Measurements from ENCODE around the gene TFPT.

Gene TFPT

GRCh38 chr19:54154603-54155345 lies 39.3 kb upstream of the TFPT start:
- H3K4me3 ChIP-seq (ENCODE audit: control insufficient read depth, low read depth, low read length) = no peak overlapping the region
- peak; percentile 83 for DNase-seq (ENCODE audit: low read depth)
- TF ChIP-seq CTCF (conservative IDR thresholded peaks at IDR 0.05; ENCODE audit: control insufficient read depth, insufficient read depth, low read depth, low read length) = no peak

- DNase-seq (ENCODE audit: low read depth) = peak; percentile 33
- H3K4me3 ChIP-seq (ENCODE audit: control insufficient read depth, low read depth, low read length) = no peak overlapping the region
- TF ChIP-seq CTCF (conservative IDR thresholded peaks at IDR 0.05; ENCODE audit: control insufficient read depth, insufficient read depth, low read depth, low read length) = no peak
Observed at GRCh38 chr19:54153731-54154326, 38.4 kb upstream of the TFPT start.

- no peak overlapping the region for H3K4me3 ChIP-seq (ENCODE audit: control insufficient read depth, low read depth, low read length)
- no peak for TF ChIP-seq CTCF (conservative IDR thresholded peaks at IDR 0.05; ENCODE audit: control insufficient read depth, insufficient read depth, low read depth, low read length)
- peak; percentile 67 for DNase-seq (ENCODE audit: low read depth)
Observed at GRCh38 chr19:54152878-54153524, 37.5 kb upstream of the TFPT start.

GRCh38 chr19:54152267-54152666 lies 36.8 kb upstream of the TFPT start:
- no peak overlapping the region for H3K4me3 ChIP-seq (ENCODE audit: control insufficient read depth, low read depth, low read length)
- DNase-seq (ENCODE audit: low read depth) = no peak
- TF ChIP-seq CTCF (conservative IDR thresholded peaks at IDR 0.05; ENCODE audit: control insufficient read depth, insufficient read depth, low read depth, low read length) = no peak

GRCh38 chr19:54151362-54152035 lies 36.0 kb upstream of the TFPT start:
- no peak for DNase-seq (ENCODE audit: low read depth)
- no peak overlapping the region for H3K4me3 ChIP-seq (ENCODE audit: control insufficient read depth, low read depth, low read length)
- no peak for TF ChIP-seq CTCF (conservative IDR thresholded peaks at IDR 0.05; ENCODE audit: control insufficient read depth, insufficient read depth, low read depth, low read length)

GRCh38 chr19:54149021-54149812 lies 33.8 kb upstream of the TFPT start:
- no peak for TF ChIP-seq CTCF (conservative IDR thresholded peaks at IDR 0.05; ENCODE audit: control insufficient read depth, insufficient read depth, low read depth, low read length)
- no peak overlapping the region for H3K4me3 ChIP-seq (ENCODE audit: control insufficient read depth, low read depth, low read length)
- DNase-seq (ENCODE audit: low read depth) = no peak

Measured in fibroblast of mammary gland (primary cell).